GM12865 (cell line): ENCODE data around the gene ZIK1.

Source experiments
- DNase-seq: peaks from one replicate; pipeline ENCODE4 v3.0.0; 2010; ENCODE audit warnings: low read depth
- H3K4me3 ChIP-seq: 2 replicates; pipeline ENCODE4 v1.5.1; 2011; ENCODE audit warnings: mild to moderate bottlenecking, low read depth, low read length, control low read depth
- CTCF ChIP-seq: IDR thresholded peaks from 2 replicates; pipeline ENCODE4 v1.5.1; 2011; ENCODE audit warnings: low read length, control low read depth, low read depth, inconsistent platforms; ENCODE audit not compliant: insufficient read depth; ENCODE audit errors: missing control alignments

Gene ZIK1

GRCh38 chr19:57611113-57611512 is 27.2 kb downstream of the ZIK1 start:
- no peak for DNase-seq
- TF ChIP-seq CTCF: no peak
- no peak overlapping the region for H3K4me3 ChIP-seq

- no peak for TF ChIP-seq CTCF
- H3K4me3 ChIP-seq: peak within 1 kb of the TSS; percentile 83
- peak; percentile 96 for DNase-seq
These were observed 30.2 kb downstream of the ZIK1 start, which contains the start of gene ZNF134 for GRCh38 chr19:57613941-57614743. Gene ZNF134, plus strand, starts transcription at chr19:57614242. Its CDS starts 5,227 bp downstream, at chr19:57619469.

- no peak for DNase-seq
- no peak overlapping the region for H3K4me3 ChIP-seq
- TF ChIP-seq CTCF: no peak
These were observed 31.4 kb downstream of the ZIK1 start for GRCh38 chr19:57615346-57615745.

- H3K4me3 ChIP-seq: no peak overlapping the region
- DNase-seq: peak; percentile 28
- no peak for TF ChIP-seq CTCF
These were observed 36.9 kb downstream of the ZIK1 start for GRCh38 chr19:57620673-57621348.

- no peak for TF ChIP-seq CTCF
- DNase-seq: no peak
- H3K4me3 ChIP-seq: no peak overlapping the region
These were observed 39.1 kb downstream of the ZIK1 start for GRCh38 chr19:57623091-57623490.

- DNase-seq: peak; percentile 96
- no peak for TF ChIP-seq CTCF
- H3K4me3 ChIP-seq: peak within 1 kb of the TSS; percentile 78
These were observed 49.3 kb downstream of the ZIK1 start, which contains the start of gene ZNF211 for GRCh38 chr19:57632987-57633831. Gene ZNF211, plus strand, starts transcription at chr19:57633168. Its CDS starts 179 bp downstream, at chr19:57633347.
